Neuronal stem cell (in vitro differentiated cells): Measurements from ENCODE around the gene TMCO5A.

Source experiments
- DNase-seq: peaks from one replicate; pipeline ENCODE4 v3.0.0-alpha.2; 2013; ENCODE audit warnings: low spot score
- H2AFZ ChIP-seq: one replicate; pipeline ENCODE4 v1.6.1; 2013; ENCODE audit warnings: mild to moderate bottlenecking, low read length, inconsistent platforms
- H2AK5ac ChIP-seq: 2 replicates; pipeline ENCODE4 v1.6.1; 2013; ENCODE audit warnings: low read depth, mild to moderate bottlenecking, inconsistent platforms, low read length, moderate library complexity, mixed read lengths
- H2BK120ac ChIP-seq: 2 replicates; pipeline ENCODE4 v1.6.1; 2013; ENCODE audit warnings: low read depth, mild to moderate bottlenecking, inconsistent platforms, low read length, moderate library complexity, mixed read lengths
- H2BK12ac ChIP-seq: one replicate; pipeline ENCODE4 v1.6.1; 2013; ENCODE audit warnings: low read length, inconsistent platforms
- H2BK15ac ChIP-seq: 2 replicates; pipeline ENCODE4 v1.6.1; 2013; ENCODE audit warnings: mild to moderate bottlenecking, low read length, inconsistent platforms, mixed read lengths
- H2BK5ac ChIP-seq: one replicate; pipeline ENCODE4 v1.6.1; 2013; ENCODE audit warnings: inconsistent platforms, mild to moderate bottlenecking, low read length, moderate library complexity
- H3K14ac ChIP-seq: one replicate; pipeline ENCODE4 v1.6.1; 2013; ENCODE audit warnings: low read length, inconsistent platforms
- H3K18ac ChIP-seq: 2 replicates; pipeline ENCODE4 v1.6.1; 2013; ENCODE audit warnings: low read length, inconsistent platforms
- H3K23ac ChIP-seq: 2 replicates; pipeline ENCODE4 v1.6.1; 2013; ENCODE audit warnings: low read depth, mild to moderate bottlenecking, mixed read lengths, low read length, inconsistent platforms; ENCODE audit not compliant: poor library complexity
- H3K27ac ChIP-seq: replicated peaks from 3 replicates; pipeline ENCODE4 v1.5.1; 2013; ENCODE audit warnings: low read length, inconsistent platforms
- H3K27me3 ChIP-seq, 3 experiments: 2 replicates each; pipeline ENCODE4 v1.6.1; 2013; ENCODE audit warnings: low read length in 3 of 3, mild to moderate bottlenecking in 2 of 3, inconsistent platforms in 1 of 3, low read depth in 1 of 3, mixed read lengths in 1 of 3, moderate library complexity in 1 of 3; ENCODE audit not compliant: control insufficient read depth in 3 of 3, insufficient read depth in 3 of 3
- H3K36me3 ChIP-seq, 2 donors: replicated peaks in 1 of 2; 2 replicates each; pipeline ENCODE4 v1.6.1; 2013; ENCODE audit warnings: low read length in 2 of 2; ENCODE audit not compliant: control insufficient read depth in 2 of 2, insufficient read depth in 2 of 2
- H3K4ac ChIP-seq: 2 replicates; pipeline ENCODE4 v1.6.1; 2013; ENCODE audit warnings: inconsistent platforms, mild to moderate bottlenecking, low read length, moderate library complexity
- H3K4me1 ChIP-seq, 2 donors: 1 replicate in 1 of 2; 2 replicates in 1 of 2; pipeline ENCODE4 v1.6.1; 2013; ENCODE audit warnings: low read length in 2 of 2, low read depth in 1 of 2; ENCODE audit not compliant: control insufficient read depth in 2 of 2, insufficient read depth in 1 of 2
- H3K4me2 ChIP-seq: one replicate; pipeline ENCODE4 v1.6.1; 2013; ENCODE audit warnings: mild to moderate bottlenecking, low read length, inconsistent platforms; ENCODE audit not compliant: insufficient read depth, poor library complexity, severe bottlenecking
- H3K4me3 ChIP-seq, 2 donors: 2 replicates each; pipeline ENCODE4 v1.5.1; 2013; ENCODE audit warnings: low read length in 2 of 2, mild to moderate bottlenecking in 2 of 2, inconsistent platforms in 1 of 2, moderate library complexity in 1 of 2
- H3K79me1 ChIP-seq: one replicate; pipeline ENCODE4 v1.6.1; 2013; ENCODE audit warnings: low read depth, mild to moderate bottlenecking, inconsistent platforms, low read length, moderate library complexity
- H3K9ac ChIP-seq: one replicate; pipeline ENCODE4 v1.6.1; 2013; ENCODE audit warnings: mild to moderate bottlenecking, low read depth, low read length, inconsistent platforms; ENCODE audit not compliant: poor library complexity
- H3K9me3 ChIP-seq, 2 donors: replicated peaks in 1 of 2; 2 replicates each; pipeline versions ENCODE3 to v1.6.1; 2013; ENCODE audit warnings: low read length in 2 of 2, mild to moderate bottlenecking in 2 of 2, inconsistent platforms in 1 of 2, low read depth in 1 of 2, mixed read lengths in 1 of 2, moderate library complexity in 1 of 2; ENCODE audit not compliant: control insufficient read depth in 2 of 2, insufficient read depth in 1 of 2
- H4K8ac ChIP-seq: one replicate; pipeline ENCODE4 v1.6.1; 2013; ENCODE audit warnings: low read depth, mild to moderate bottlenecking, inconsistent platforms, low read length, moderate library complexity
- H4K91ac ChIP-seq: one replicate; pipeline ENCODE4 v1.6.1; 2013; ENCODE audit warnings: low read length, low read depth, mild to moderate bottlenecking, inconsistent platforms; ENCODE audit not compliant: poor library complexity
- WGBS, 2 donors: extraction: QIAGEN DNeasy Blood & Tissue Kit; methylation state at CpG; one replicate each; pipeline ENCODE4 v1.1.7; 2013; ENCODE audit warnings: missing lambda C conversion rate in 2 of 2, mixed read lengths in 1 of 2; ENCODE audit not compliant: insufficient read length in 2 of 2, insufficient replicate concordance in 1 of 2; ENCODE audit errors: extremely low coverage in 2 of 2; 5-methylcytosine and 5-hydroxymethylcytosine counted together

The TMCO5A gene

GRCh38 chr15:37929238-37929637, 5.2 kb upstream of the TMCO5A start:
- no peak overlapping the region for H3K27ac ChIP-seq
- H3K4me3 ChIP-seq, result no peak overlapping the region
- H2BK120ac ChIP-seq, result no peak overlapping the region
- no peaks in the 10 kb centered on the region for H3K27me3 ChIP-seq
- no peak overlapping the region for H4K91ac ChIP-seq
- no CpG with 5 or more reads among the region's 1 CpG for WGBS, 2 donors
- no peak overlapping the region for H3K23ac ChIP-seq
- H3K14ac ChIP-seq, result no peak overlapping the region
- H3K4me2 ChIP-seq, result no peak overlapping the region
- no peaks in the 10 kb centered on the region for H3K9me3 ChIP-seq
- H4K8ac ChIP-seq, result no peak overlapping the region
- H2AK5ac ChIP-seq, result no peak overlapping the region
- peak overlapping the region; percentile 44 for H2AFZ ChIP-seq
- H3K4ac ChIP-seq, result no peak overlapping the region
- no peak overlapping the region for H3K18ac ChIP-seq
- no peak overlapping the region for H3K9ac ChIP-seq
- peaks cover 2 to 7% of the 10 kb centered on the region in 2 donors for H3K4me1 ChIP-seq
- no peak overlapping the region for H2BK15ac ChIP-seq
- no peaks in the 10 kb centered on the region for H3K79me1 ChIP-seq
- peak; percentile 1 for DNase-seq
- H2BK5ac ChIP-seq, result no peak overlapping the region
- no peaks in the 10 kb centered on the region for H3K36me3 ChIP-seq
- no peak overlapping the region for H2BK12ac ChIP-seq

- Histone ChIP-seq H2BK5ac (no peak overlapping the region), H2AK5ac (no peak overlapping the region), H3K79me1 (no peaks in the 10 kb centered on the region), H3K36me3 (no peaks in the 10 kb centered on the region), H3K4me1 (peaks cover 2 to 7% of the 10 kb centered on the region in 2 donors), H3K4ac (no peak overlapping the region), H3K18ac (no peak overlapping the region), H2BK15ac (no peak overlapping the region), H3K4me3 (no peak overlapping the region), H4K91ac (no peak overlapping the region), H2BK120ac (no peak overlapping the region), H3K14ac (no peak overlapping the region), H2AFZ (no peak overlapping the region), H3K27ac (no peak overlapping the region), H3K23ac (no peak overlapping the region), H4K8ac (no peak overlapping the region), H2BK12ac (no peak overlapping the region), H3K4me2 (no peak overlapping the region), H3K9me3 (no peaks in the 10 kb centered on the region), H3K27me3 (no peaks in the 10 kb centered on the region), H3K9ac (no peak overlapping the region)
- DNase-seq, result no peak
These were observed 3.1 kb upstream of the TMCO5A start for GRCh38 chr15:37931321-37931720.

- Histone ChIP-seq H2AFZ (no peak overlapping the region), H3K4me2 (no peak overlapping the region), H3K14ac (no peak overlapping the region), H2BK5ac (no peak overlapping the region), H2AK5ac (no peak overlapping the region), H4K91ac (no peak overlapping the region), H3K27ac (no peak overlapping the region), H3K23ac (no peak overlapping the region), H3K27me3 (no peaks in the 10 kb centered on the region), H3K4ac (no peak overlapping the region), H3K18ac (no peak overlapping the region), H3K79me1 (no peaks in the 10 kb centered on the region), H2BK120ac (no peak overlapping the region), H2BK12ac (no peak overlapping the region), H3K4me1 (peaks cover 2 to 7% of the 10 kb centered on the region in 2 donors), H3K4me3 (no peak overlapping the region), H3K9me3 (no peaks in the 10 kb centered on the region), H3K9ac (no peak overlapping the region), H3K36me3 (no peaks in the 10 kb centered on the region), H2BK15ac (no peak overlapping the region), H4K8ac (no peak overlapping the region)
- no CpG with 5 or more reads among the region's 1 CpG for WGBS, 2 donors
- DNase-seq, result no peak
These were observed 2.6 kb upstream of the TMCO5A start for GRCh38 chr15:37931868-37932267.

- WGBS, 2 donors, result no CpG with 5 or more reads among the region's 3 CpGs
- Histone ChIP-seq H3K14ac (no peak overlapping the region), H3K4ac (no peak overlapping the region), H3K23ac (no peak overlapping the region), H3K4me3 (no peak overlapping the region), H3K9ac (no peak overlapping the region), H3K4me2 (no peak overlapping the region), H3K27me3 (no peaks in the 10 kb centered on the region), H3K18ac (no peak overlapping the region), H2BK5ac (no peak overlapping the region), H3K4me1 (peaks cover 2 to 7% of the 10 kb centered on the region in 2 donors), H2AFZ (no peak overlapping the region), H4K91ac (no peak overlapping the region), H3K79me1 (no peaks in the 10 kb centered on the region), H3K36me3 (no peaks in the 10 kb centered on the region), H4K8ac (no peak overlapping the region), H3K9me3 (no peaks in the 10 kb centered on the region), H2BK15ac (no peak overlapping the region), H2AK5ac (no peak overlapping the region), H2BK12ac (no peak overlapping the region), H3K27ac (no peak overlapping the region), H2BK120ac (no peak overlapping the region)
- DNase-seq, result no peak
These were observed 1.9 kb upstream of the TMCO5A start for GRCh38 chr15:37932549-37932948.
